Endodermal cell (in vitro differentiated cells): ENCODE data around the gene C6orf163. TPM values are rescaled to one million over a fixed set of nuclear protein-coding genes. Genes with fewer than 3 reads are reported as not detected.

Experiments
- DNase-seq: peaks from one replicate; pipeline ENCODE4 v3.0.0-alpha.2; 2017
- H3K27ac ChIP-seq: 2 replicates; pipeline ENCODE4 v1.5.1; 2013; ENCODE audit warnings: mild to moderate bottlenecking, low read depth, low read length, moderate library complexity
- H3K27me3 ChIP-seq: 2 replicates; pipeline ENCODE4 v1.6.1; 2013; ENCODE audit warnings: mild to moderate bottlenecking, low read length, moderate library complexity; ENCODE audit not compliant: insufficient read depth, control insufficient read depth, poor library complexity, severe bottlenecking
- H3K36me3 ChIP-seq: 2 replicates; pipeline ENCODE4 v1.7.0; 2013; ENCODE audit warnings: mild to moderate bottlenecking, low read length, moderate library complexity; ENCODE audit not compliant: control insufficient read depth, insufficient read depth
- H3K4me1 ChIP-seq: one replicate; pipeline ENCODE4 v1.7.0; 2013; ENCODE audit warnings: low read length; ENCODE audit not compliant: control insufficient read depth, insufficient read depth
- H3K4me3 ChIP-seq: 2 replicates; pipeline ENCODE4 v1.5.1; 2013; ENCODE audit warnings: mild to moderate bottlenecking, low read length, moderate library complexity
- H3K9ac ChIP-seq: 2 replicates; pipeline ENCODE4 v1.6.1; 2013; ENCODE audit warnings: mild to moderate bottlenecking, low read length, moderate library complexity; ENCODE audit not compliant: poor library complexity, severe bottlenecking; ENCODE audit errors: extremely low read depth
- H3K9me3 ChIP-seq: 2 replicates; pipeline ENCODE4 v1.6.1; 2013; ENCODE audit warnings: mild to moderate bottlenecking, low read length, moderate library complexity; ENCODE audit not compliant: control insufficient read depth
- H3K27ac Mint-ChIP-seq: 2 replicates; pipeline ENCODE4 v1.8.0; 2020; ENCODE audit warnings: mixed read lengths
- H3K27me3 Mint-ChIP-seq: 2 replicates; pipeline ENCODE4 v1.8.0; 2021; ENCODE audit warnings: mild to moderate bottlenecking, mixed read lengths; ENCODE audit not compliant: insufficient read depth
- H3K36me3 Mint-ChIP-seq: 2 replicates; pipeline ENCODE4 v1.8.0; 2020; ENCODE audit warnings: low read depth, mixed read lengths
- H3K4me1 Mint-ChIP-seq: 2 replicates; pipeline ENCODE4 v1.8.0; 2020; ENCODE audit warnings: mixed read lengths
- H3K4me3 Mint-ChIP-seq: 2 replicates; pipeline ENCODE4 v1.8.0; 2020; ENCODE audit warnings: mild to moderate bottlenecking, moderate library complexity, mixed read lengths
- H3K9me3 Mint-ChIP-seq: 2 replicates; pipeline ENCODE4 v1.8.0; 2020; ENCODE audit warnings: mild to moderate bottlenecking, mixed read lengths
- CTCF ChIP-seq: fragments of 200-600 bp; sonication (generic); conservative IDR thresholded peaks from 2 replicates; pipeline ENCODE4 v1.5.0; 2021; ENCODE audit warnings: antibody characterized with exemption, mild to moderate bottlenecking
- WGBS, 2 experiments: methylation state at CpG; one replicate each; pipeline versions ENCODE4 v1.1.5 to v1.1.7; 2013; ENCODE audit warnings: missing lambda C conversion rate in 2 of 2, mixed read lengths in 1 of 2; ENCODE audit not compliant: insufficient coverage in 1 of 2, insufficient read length in 1 of 2; 5-methylcytosine and 5-hydroxymethylcytosine counted together
- total RNA-seq, 2 donors: library from RNA; stranded (reverse); fragmentation: NEBNext Ultra II Directional in 1 of 2; extraction: Animal tissue kit (Norgen Biotek cat#: 25700) in 1 of 2; gene quantifications; 2 replicates in 1 of 2; 3 replicates in 1 of 2; pipeline ENCODE4 v1.2.1, GENCODE V29; 2021

C6orf163 gene
- total RNA-seq, 2 donors from 2014 or later, result 4.5 to 5.2 TPM

GRCh38 chr6:87334683-87335082, 9.9 kb upstream of the C6orf163 start:
- TF ChIP-seq CTCF, result no peak
- H3K36me3 ChIP-seq, result no peaks in the 10 kb centered on the region
- Mint-ChIP-seq H3K4me3 (no peak overlapping the region), H3K27me3 (no peaks in the 10 kb centered on the region), H3K27ac (no peak overlapping the region), H3K36me3 (no peaks in the 10 kb centered on the region), H3K4me1 (peaks cover 31% of the 10 kb centered on the region), H3K9me3 (no peaks in the 10 kb centered on the region)
- H3K27ac ChIP-seq, result no peak overlapping the region
- H3K9me3 ChIP-seq, result no peaks in the 10 kb centered on the region
- peaks cover 6% of the 10 kb centered on the region for H3K4me1 ChIP-seq
- DNase-seq, result no peak
- no peak overlapping the region for H3K4me3 ChIP-seq
- H3K9ac ChIP-seq, result no peak overlapping the region
- WGBS, 2 experiments, result 91 to 100% methylated on average over 1 of the region's 1 CpG
- H3K27me3 ChIP-seq, result no peaks in the 10 kb centered on the region

- H3K36me3 Mint-ChIP-seq, result no peaks in the 10 kb centered on the region
- TF ChIP-seq CTCF, result no peak
- Histone ChIP-seq H3K36me3 (no peaks in the 10 kb centered on the region), H3K27ac (no peak overlapping the region), H3K27me3 (no peaks in the 10 kb centered on the region), H3K9ac (no peak overlapping the region), H3K4me3 (no peak overlapping the region), H3K4me1 (peaks cover 6% of the 10 kb centered on the region), H3K9me3 (no peaks in the 10 kb centered on the region)
- H3K27ac Mint-ChIP-seq, result peak overlapping the region; percentile 70
- no peaks in the 10 kb centered on the region for H3K27me3 Mint-ChIP-seq
- DNase-seq, result peak; percentile 54
- no peak overlapping the region for H3K4me3 Mint-ChIP-seq
- H3K4me1 Mint-ChIP-seq, result peaks cover 31% of the 10 kb centered on the region
- WGBS, 2 experiments, result 54 to 60% methylated on average over 1 to 4 of the region's 4 CpGs
- H3K9me3 Mint-ChIP-seq, result no peaks in the 10 kb centered on the region
Measured at GRCh38 chr6:87336367-87336766, 8.2 kb upstream of the C6orf163 start.

- Histone ChIP-seq H3K9ac (no peak overlapping the region), H3K36me3 (peaks cover 3% of the 10 kb centered on the region), H3K4me1 (peaks cover 5% of the 10 kb centered on the region), H3K4me3 (no peak overlapping the region), H3K27me3 (no peaks in the 10 kb centered on the region), H3K27ac (no peak overlapping the region), H3K9me3 (no peaks in the 10 kb centered on the region)
- Mint-ChIP-seq H3K4me3 (no peak overlapping the region), H3K9me3 (no peaks in the 10 kb centered on the region), H3K27me3 (no peaks in the 10 kb centered on the region), H3K4me1 (peaks cover 34% of the 10 kb centered on the region), H3K27ac (no peak overlapping the region), H3K36me3 (no peaks in the 10 kb centered on the region)
- WGBS, 2 experiments, result 92 to 100% methylated on average over 2 to 3 of the region's 4 CpGs
- no peak for DNase-seq
- no peak for TF ChIP-seq CTCF
Measured at GRCh38 chr6:87340230-87340629, 4.4 kb upstream of the C6orf163 start.
